C4-2B (cell line): Measurements from ENCODE around the gene DUSP16.

ENCODE experiments used
- CTCF ChIP-seq: fragments of 450-650 bp; conservative IDR thresholded peaks from 2 replicates; pipeline ENCODE4 v1.5.1; 2017; ENCODE audit warnings: mild to moderate bottlenecking
- ZFX ChIP-seq: fragments of 450-650 bp; IDR thresholded peaks from 2 replicates; pipeline ENCODE4 v1.6.1; 2017

GRCh38 chr12:12439636-12440035, 123.0 kb downstream of the DUSP16 start:
- TF ChIP-seq CTCF (no peak), ZFX (no peak)
